Esophagus muscularis mucosa (tissue), 4 donors: ENCODE results near the gene WIPF3. TPM values are rescaled to one million over a fixed set of nuclear protein-coding genes. Genes with fewer than 3 reads are reported as not detected.
A peak's percentile ranks its signal among the peaks of the same experiment; 100 is the strongest.

ENCODE experiments used
- DNase-seq: peaks from one replicate; pipeline ENCODE4 v3.0.0-alpha.2; 2017; ENCODE audit errors: extremely low spot score
- H3K27ac ChIP-seq, 4 donors: fragments of 200-600 bp; sonication (generic); replicated peaks in 1 of 4; 1 replicate in 3 of 4; 2 replicates in 1 of 4; pipeline ENCODE4 v1.5.1; 2016 to 2019; ENCODE audit warnings: mild to moderate bottlenecking in 1 of 4
- H3K27me3 ChIP-seq, 4 donors: fragments of 200-600 bp; sonication (generic); one replicate each; pipeline versions ENCODE4 v1.5.1 to v1.6.0; 2016 to 2019
- H3K36me3 ChIP-seq, 4 donors: fragments of 200-600 bp; sonication (generic); one replicate each; pipeline ENCODE4 v1.5.1; 2016 to 2019
- H3K4me1 ChIP-seq, 4 donors: fragments of 200-600 bp; sonication (generic); one replicate each; pipeline ENCODE4 v1.5.1; 2016 to 2019
- H3K4me3 ChIP-seq, 4 donors: fragments of 200-600 bp; sonication (generic); 1 replicate in 2 of 4; 2 replicates in 2 of 4; pipeline ENCODE4 v1.5.1; 2016 to 2019; ENCODE audit warnings: mild to moderate bottlenecking in 4 of 4, moderate library complexity in 1 of 4
- H3K9me3 ChIP-seq, 4 donors: fragments of 200-600 bp; sonication (generic); 1 replicate in 3 of 4; 2 replicates in 1 of 4; pipeline ENCODE4 v1.5.1; 2016 to 2019
- CTCF ChIP-seq, 3 experiments: fragments of 200-600 bp in 2 of 3; fragments of 450-650 bp in 1 of 3; sonication (generic) in 2 of 3; IDR thresholded peaks; one replicate each; pipeline ENCODE4 v1.5.1; 2017 to 2019; ENCODE audit warnings: antibody characterized with exemption in 3 of 3, mild to moderate bottlenecking in 2 of 3, moderate library complexity in 1 of 3
- EP300 ChIP-seq: sonication (generic); formaldehyde crosslinking; IDR thresholded peaks from one replicate; pipeline ENCODE4 v1.6.1; 2017; ENCODE audit warnings: antibody characterized with exemption
- POLR2A ChIP-seq: fragments of 450-650 bp; IDR thresholded peaks from one replicate; pipeline ENCODE4 v1.6.1; 2017; ENCODE audit warnings: antibody characterized with exemption, moderate library complexity, mild to moderate bottlenecking, low read depth
- POLR2AphosphoS5 ChIP-seq, 2 donors: sonication (generic); formaldehyde crosslinking; IDR thresholded peaks; one replicate each; pipeline ENCODE4 v1.6.1; 2017; ENCODE audit warnings: antibody characterized with exemption in 2 of 2
- WGBS: methylation state at CpG from one replicate; pipeline ENCODE4 v1.1.5; 2018; 5-methylcytosine and 5-hydroxymethylcytosine counted together
- intact Hi-C: fragments of 100-400 bp; cut with DNase I; formaldehyde crosslinking; loops from one replicate; pipeline ENCODE4 v1.15.1; 2023
- total RNA-seq, 4 donors: library from RNA; depleted of rRNA; stranded (reverse); fragments of >200 nt; gene quantifications; one replicate each; pipeline versions ENCODE4 v1.1.0 to v1.2.1, GENCODE V29; 2016

Gene WIPF3
- total RNA-seq, 4 donors from 2014 or later, result 3.3 to 10.4 (median 6.2) TPM

GRCh38 chr7:29879609-29880008 is 73.3 kb downstream of the WIPF3 start:
- Histone ChIP-seq H3K27me3 (no peaks in the 10 kb centered on the region), H3K36me3 (no peaks in the 10 kb centered on the region), H3K9me3 (no peaks in the 10 kb centered on the region), H3K4me1 (peaks cover 3 to 16% (median 14%) of the 10 kb centered on the region in 4 donors), H3K4me3 (no peak overlapping the region), H3K27ac (no peak overlapping the region)
- no peak for DNase-seq
- WGBS, result 58% methylated on average over 2 of the region's 2 CpGs
- intact Hi-C loops, result no loop called here
- no peak for TF ChIP-seq CTCF (IDR thresholded peaks at IDR 0.05)
- TF ChIP-seq EP300, result no peak
- no peak for TF ChIP-seq POLR2AphosphoS5 (IDR thresholded peaks at IDR 0.05)

GRCh38 chr7:29881724-29882123 is 75.4 kb downstream of the WIPF3 start:
- intact Hi-C loops, result no loop called here
- WGBS, result 88% methylated on average over 7 of the region's 7 CpGs

GRCh38 chr7:29882481-29882880 is 76.2 kb downstream of the WIPF3 start:
- DNase-seq, result no peak
- intact Hi-C loops, result no loop called here
- TF ChIP-seq EP300 (no peak), POLR2AphosphoS5 (IDR thresholded peaks at IDR 0.05) (no peak), CTCF (IDR thresholded peaks at IDR 0.05) (no peak), POLR2A (no peak)
- Histone ChIP-seq H3K36me3 (no peaks in the 10 kb centered on the region), H3K4me3 (no peak overlapping the region), H3K9me3 (no peaks in the 10 kb centered on the region), H3K4me1 (peaks cover 3 to 23% (median 17%) of the 10 kb centered on the region in 4 donors), H3K27me3 (no peaks in the 10 kb centered on the region), H3K27ac (no peak overlapping the region)
- 100% methylated on average over 1 of the region's 1 CpG for WGBS

More at GRCh38 chr7:29881724-29882123, 75.4 kb downstream of the WIPF3 start:
- Histone ChIP-seq H3K4me1 (peaks cover 3 to 23% (median 18%) of the 10 kb centered on the region in 4 donors), H3K36me3 (no peaks in the 10 kb centered on the region), H3K27me3 (no peaks in the 10 kb centered on the region), H3K9me3 (no peaks in the 10 kb centered on the region), H3K4me3 (no peak overlapping the region), H3K27ac (no peak overlapping the region)
- no peak for DNase-seq
- TF ChIP-seq POLR2A (no peak), POLR2AphosphoS5 (IDR thresholded peaks at IDR 0.05) (no peak), EP300 (no peak), CTCF (IDR thresholded peaks at IDR 0.05) (no peak)

- intact Hi-C loops, result no loop called here
- peak; percentile 90 for DNase-seq
- Histone ChIP-seq H3K36me3 (no peaks in the 10 kb centered on the region), H3K9me3 (no peaks in the 10 kb centered on the region), H3K4me1 (peaks cover 3 to 23% (median 17%) of the 10 kb centered on the region in 4 donors), H3K27me3 (no peaks in the 10 kb centered on the region), H3K27ac (no peak overlapping the region), H3K4me3 (peak overlapping the region; percentile 49 to 55 (median 51))
- TF ChIP-seq POLR2A (no peak), CTCF (IDR thresholded peaks at IDR 0.05) (no peak), POLR2AphosphoS5 (IDR thresholded peaks at IDR 0.05) (no peak), EP300 (no peak)
- 27% methylated on average over 21 of the region's 46 CpGs for WGBS
Measured at GRCh38 chr7:29883462-29884398, 77.4 kb downstream of the WIPF3 start.
